HG02798 (cell line): ENCODE measurements around the gene PSG11.
"Not testable (repeated sequence)": the region's sequence is repeated elsewhere in the genome, so short reads cannot be mapped to it uniquely, and the experiment has no call there.

ENCODE experiments used
- ATAC-seq: cut with Tn5 transposase; IDR thresholded peaks from one replicate; pipeline ENCODE4 v1.9.1; 2021; ENCODE audit warnings: mild to moderate bottlenecking; ENCODE audit not compliant: unreplicated experiment, poor library complexity

The PSG11 gene

DNA sequence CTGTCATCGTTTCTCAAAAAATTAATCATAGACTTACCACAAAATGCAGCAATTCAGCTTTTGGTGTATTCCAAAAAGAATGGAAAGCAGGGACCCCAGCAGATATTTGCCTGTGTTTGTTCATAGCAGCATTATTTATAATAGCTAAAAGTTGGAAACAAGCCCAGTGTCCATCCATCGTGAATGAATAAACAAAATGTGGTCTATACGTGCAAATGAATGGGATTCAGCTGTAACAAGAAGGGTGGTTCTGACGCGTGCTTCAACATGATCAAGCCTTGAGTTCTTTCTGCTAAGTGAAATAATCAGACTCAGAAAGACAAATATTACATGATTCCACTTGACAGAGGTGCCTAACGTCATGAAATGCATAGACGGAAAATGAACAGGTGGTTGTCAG lies 36.4 kb downstream of the PSG11 start:
- ATAC-seq: no peak

- ATAC-seq: not testable (repeated sequence)
Measured at GRCh38 chr19:42989186-42989585, 37.1 kb downstream of the PSG11 start.

DNA sequence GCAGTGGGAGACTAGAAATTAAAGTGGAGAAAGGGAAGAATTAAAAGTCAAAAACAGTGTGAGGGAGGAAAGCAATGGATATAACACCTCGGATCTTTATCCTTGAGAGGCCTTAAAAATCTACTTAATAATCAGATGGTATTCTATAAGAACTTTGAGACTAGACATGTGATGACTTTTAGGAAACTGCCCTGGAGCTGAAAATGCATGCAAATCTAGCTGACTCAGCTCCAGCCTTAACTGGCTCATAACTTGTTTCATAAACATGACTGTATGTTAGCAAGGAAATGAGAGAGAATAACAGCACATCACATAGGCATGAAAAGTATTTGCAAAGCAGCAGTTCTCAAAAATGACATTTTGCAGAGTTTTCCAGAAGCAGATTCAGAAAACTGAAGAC lies 38.1 kb downstream of the PSG11 start:
- not testable (repeated sequence) for ATAC-seq

- ATAC-seq: no peak
Measured at GRCh38 chr19:42985588-42985987, 40.7 kb downstream of the PSG11 start.

- not testable (repeated sequence) for ATAC-seq
Measured at GRCh38 chr19:42982111-42982510, 44.2 kb downstream of the PSG11 start.

DNA sequence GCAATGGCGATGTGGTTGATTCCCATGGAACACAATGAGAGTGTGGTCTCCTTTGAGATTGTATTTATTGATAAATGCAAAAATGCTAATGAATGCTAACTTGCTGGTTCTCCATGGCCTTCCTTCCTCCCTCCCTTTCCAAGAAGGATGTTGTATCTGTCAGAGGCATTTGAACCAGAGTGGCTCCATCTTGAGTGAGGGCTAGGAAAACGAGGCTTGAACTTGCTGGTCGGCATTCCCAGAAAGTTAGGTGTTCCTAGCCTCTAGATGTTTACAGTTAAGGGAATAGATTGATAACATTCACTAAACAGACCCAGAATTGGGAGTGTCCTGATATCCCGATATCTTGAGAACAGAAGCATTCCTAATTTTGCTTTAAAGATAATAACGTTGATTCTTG lies 54.8 kb downstream of the PSG11 start:
- ATAC-seq: not testable (repeated sequence)

DNA sequence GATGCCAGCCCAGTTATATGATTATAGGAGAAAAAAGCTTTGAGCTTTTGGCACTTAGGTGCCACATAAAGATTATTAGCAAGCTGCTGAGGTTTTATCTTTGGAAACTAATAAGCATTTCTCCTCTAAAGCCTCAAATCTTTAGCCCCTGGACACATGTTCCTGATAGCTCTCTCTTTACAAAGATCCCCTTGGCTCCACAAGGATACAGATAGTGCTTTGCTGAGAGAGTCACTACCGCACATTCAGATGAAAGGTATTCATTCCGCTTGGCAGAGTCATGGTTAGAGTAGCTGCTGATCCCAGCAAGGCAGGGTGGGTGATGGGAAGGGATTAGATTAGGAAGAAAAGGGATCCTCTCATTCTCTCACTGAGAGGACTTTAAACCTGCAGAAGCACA lies 61.1 kb downstream of the PSG11 start:
- no peak for ATAC-seq

DNA sequence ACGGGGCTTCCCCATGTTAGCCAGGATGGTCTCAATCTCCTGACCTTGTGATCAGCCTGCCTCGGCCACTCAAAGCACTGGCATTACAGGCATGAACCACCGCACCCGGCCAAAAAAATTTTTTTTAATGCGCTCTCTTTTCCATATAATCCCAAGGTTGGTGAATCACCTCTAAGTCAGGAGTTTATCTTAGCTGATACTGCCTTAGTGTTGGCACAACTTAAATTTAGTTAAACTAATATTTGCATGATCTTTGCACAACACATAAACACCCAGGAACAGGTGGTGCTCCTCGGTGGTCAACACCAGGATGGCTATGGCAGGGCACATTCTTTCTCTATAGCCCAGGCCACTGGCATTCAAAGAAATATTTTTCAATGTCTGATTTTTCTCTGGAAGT lies 65.2 kb downstream of the PSG11 start:
- ATAC-seq: no peak
